Effector CD4-positive, alpha-beta T cell (primary cell): ENCODE results near the gene BEND6.
A peak's percentile ranks its signal among the peaks of the same experiment; 100 is the strongest.

Experiments
- DNase-seq: peaks from one replicate; pipeline ENCODE4 v3.0.0-alpha.2; 2020

BEND6 gene

GRCh38 chr6:56940977-56941376 is 13.9 kb upstream of the BEND6 start:
- no peak for DNase-seq

DNA sequence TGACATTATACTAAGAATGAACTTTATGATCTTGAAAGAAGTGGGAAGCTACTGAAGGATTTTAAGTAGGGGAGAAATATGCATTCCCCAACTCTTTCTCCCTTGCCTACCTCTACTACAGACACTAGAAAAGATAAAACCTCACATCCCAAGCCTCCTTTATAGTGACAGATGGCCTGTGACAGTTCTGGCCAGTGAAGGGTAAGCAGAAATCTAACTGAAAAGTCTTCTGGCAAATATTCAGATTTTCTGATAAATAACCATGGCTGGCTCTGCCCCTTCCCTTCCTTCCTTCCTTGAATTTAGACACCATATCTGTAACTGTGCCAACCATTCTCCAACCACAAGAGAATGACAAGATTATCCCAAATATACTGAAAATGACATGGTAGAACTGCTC is 10.2 kb upstream of the BEND6 start:
- DNase-seq: no peak

GRCh38 chr6:56946368-56946767 is 8.5 kb upstream of the BEND6 start:
- no peak for DNase-seq

- DNase-seq: no peak
These were observed 7.0 kb upstream of the BEND6 start for GRCh38 chr6:56947924-56948323.

DNA sequence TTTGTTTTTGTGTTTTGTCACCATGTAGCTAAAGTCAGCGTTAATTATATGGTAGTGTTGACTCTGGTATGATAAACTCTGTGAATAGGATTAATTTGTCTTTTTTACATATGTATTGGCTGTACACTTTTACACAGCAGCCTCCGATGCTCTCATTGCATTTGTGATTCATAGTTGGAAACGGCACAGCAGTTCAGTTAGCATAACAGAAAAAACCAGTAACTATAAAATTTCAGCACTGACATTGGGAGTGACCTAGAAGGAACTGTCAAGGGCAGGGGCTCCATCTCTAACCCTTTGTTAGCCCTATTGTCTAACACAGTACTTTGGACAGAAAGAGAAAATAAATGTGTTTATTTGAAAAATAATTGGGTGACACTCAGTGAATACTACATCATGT is 5.6 kb upstream of the BEND6 start:
- no peak for DNase-seq

GRCh38 chr6:56949925-56950495 is 4.9 kb upstream of the BEND6 start:
- DNase-seq: no peak

GRCh38 chr6:56951049-56951831 is 3.7 kb upstream of the BEND6 start:
- no peak for DNase-seq

DNA sequence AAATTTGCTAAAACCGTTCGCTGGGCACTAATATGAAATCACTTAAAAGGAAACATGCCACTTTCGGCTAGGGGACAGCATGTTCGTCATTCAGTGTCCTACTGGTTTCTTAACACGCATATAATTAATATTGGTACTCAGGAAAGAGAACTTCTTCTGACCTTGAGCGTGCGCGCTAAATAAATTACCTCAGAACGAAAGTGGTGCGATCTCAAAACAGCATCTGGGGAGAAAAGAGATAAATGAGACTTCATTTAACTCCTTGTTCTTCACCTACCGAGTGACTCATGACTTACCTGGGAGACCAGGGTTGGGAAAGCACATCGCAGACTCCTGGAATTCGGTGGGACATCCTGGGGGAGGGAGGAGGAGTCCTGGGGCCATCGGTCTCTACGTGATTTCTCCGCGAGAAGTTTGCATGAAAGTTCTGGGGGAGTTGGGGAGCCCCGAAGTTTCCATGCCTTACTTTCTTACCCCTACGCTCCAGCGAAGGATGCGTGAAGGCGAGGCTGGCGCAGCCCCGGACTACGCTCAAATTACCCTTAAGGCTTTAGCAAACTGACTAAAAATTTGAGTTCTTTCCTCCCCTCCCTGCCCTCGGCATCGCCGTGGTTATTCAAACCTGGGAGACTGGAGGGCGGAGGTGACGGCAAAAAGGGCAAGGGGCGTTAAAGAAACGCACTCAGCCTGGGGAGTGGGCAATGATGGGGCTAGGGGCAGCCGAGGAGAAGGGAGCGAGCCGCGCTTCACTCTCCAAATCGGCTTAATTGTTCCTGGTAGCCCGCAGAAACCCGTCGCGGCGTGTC is 1.1 kb upstream of the BEND6 start:
- no peak for DNase-seq

GRCh38 chr6:56955171-56956155 is 556 bp downstream of the BEND6 start:
- peak; percentile 2 for DNase-seq

DNA sequence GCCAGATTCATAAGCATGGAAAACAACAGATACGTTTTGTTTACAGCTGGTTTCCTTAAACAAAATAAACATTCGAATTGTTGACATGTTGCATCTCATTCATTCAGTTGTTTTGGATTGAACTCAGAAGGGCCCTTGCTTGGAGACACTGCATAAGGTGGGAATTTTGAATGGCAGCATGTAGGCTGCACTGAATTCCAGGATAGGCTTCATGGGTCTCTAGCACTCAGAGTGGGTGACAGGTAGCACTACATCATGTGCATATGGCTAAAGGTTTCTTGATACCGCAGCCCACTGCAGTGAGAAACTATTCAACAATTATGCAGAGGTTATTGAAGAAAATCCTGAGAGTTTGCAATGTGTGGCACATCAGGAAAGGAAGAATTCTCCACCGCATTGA is 1.6 kb downstream of the BEND6 start:
- DNase-seq: no peak

DNA sequence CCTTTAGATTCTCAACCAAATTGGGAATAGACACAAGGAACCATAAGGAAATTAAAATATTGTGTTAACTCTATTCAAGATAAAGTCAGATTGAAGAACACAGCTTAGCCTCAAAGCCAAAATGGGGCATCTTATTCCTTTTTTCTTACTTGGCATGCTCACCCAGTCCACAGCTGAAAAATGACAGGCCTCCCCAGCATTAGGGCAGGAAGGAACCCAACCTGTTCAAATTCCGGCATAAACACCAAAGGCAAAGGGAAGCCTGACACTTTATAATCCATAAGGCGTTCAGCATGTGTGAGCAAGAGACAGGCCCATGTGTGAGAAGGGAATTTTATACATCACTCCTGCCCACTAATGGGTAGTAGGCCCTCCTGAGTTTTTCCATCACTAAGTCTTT is 2.9 kb downstream of the BEND6 start:
- no peak for DNase-seq

DNA sequence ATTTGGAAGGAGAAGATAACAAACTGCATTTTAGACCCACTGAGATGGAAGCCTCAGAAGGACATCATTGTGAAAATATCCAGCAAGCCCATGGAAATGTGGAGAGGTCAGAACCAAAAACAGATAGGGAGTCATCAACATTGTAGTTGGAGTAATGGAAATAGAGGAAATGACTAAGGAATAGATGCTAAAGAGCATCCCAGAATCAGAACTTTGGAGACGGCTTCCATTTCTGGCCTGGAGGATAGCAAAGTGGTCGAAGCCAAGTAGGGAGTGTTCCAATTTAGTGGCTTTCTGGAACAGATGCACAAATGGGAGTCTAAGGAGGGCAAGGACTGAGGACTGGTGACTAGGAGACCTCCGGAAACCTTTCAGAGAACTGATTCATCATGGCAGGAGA is 3.6 kb downstream of the BEND6 start:
- DNase-seq: no peak

GRCh38 chr6:56959094-56959493 is 4.2 kb downstream of the BEND6 start:
- DNase-seq: no peak

- DNase-seq: no peak
These were observed 5.0 kb downstream of the BEND6 start for GRCh38 chr6:56959938-56960337.

GRCh38 chr6:56961151-56961550 is 6.2 kb downstream of the BEND6 start:
- DNase-seq: no peak

DNA sequence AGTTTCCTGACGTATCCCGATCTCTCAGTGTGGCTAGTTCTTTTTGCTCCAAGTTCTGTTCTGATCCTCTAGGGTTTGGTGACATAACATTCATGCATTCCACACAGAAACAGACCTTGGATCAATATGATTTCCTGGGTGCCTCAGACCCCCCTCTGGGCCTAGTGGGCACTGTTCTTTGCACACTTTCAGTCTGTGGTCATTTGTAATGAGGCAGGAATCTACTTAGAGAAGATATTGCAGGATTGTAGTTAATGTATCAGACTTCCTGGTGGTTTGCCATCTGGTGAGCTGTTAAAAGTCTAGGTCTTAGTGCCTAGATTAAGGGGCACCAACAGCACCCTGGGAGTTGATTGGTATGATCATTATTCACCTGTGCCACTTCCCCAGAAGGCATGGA is 7.5 kb downstream of the BEND6 start:
- no peak for DNase-seq

- no peak for DNase-seq
These were observed 8.1 kb downstream of the BEND6 start for GRCh38 chr6:56963043-56963442.

DNA sequence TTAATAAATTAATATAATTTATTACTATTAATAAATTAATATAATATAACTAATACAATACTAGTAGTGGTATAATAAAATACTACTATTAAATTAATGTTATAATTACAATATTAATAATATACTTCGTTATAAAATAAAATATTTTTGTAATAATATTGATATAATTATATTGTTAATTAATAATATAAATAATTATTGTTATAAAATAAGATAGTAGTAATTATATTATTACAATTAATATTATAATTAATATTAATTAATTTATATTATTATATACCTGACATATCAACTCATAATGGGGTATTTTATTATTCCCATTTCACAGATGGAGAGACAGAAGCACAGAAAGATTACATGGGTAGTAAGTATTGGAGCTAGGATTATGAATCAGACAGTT is 8.9 kb downstream of the BEND6 start:
- DNase-seq: no peak

DNA sequence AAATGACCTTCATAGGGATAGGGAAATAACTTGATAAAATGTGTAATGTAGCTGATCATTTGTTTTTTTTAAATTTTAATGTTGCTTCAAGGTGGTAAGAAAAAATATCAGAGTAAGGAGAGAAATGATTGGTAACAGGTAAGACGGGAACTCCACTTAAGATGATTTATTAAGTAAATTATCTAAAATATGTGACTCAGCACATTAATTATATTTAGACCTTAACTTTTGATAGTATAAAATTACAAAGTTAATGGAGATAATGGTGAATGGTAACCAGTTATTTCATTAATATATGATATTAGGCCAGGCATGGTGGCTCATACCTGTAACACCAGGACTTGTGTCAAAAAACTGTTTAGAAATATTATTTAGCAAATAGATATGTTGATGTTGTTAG is 10.2 kb downstream of the BEND6 start:
- DNase-seq: no peak

GRCh38 chr6:56970849-56971248 is 15.9 kb downstream of the BEND6 start:
- no peak for DNase-seq

DNA sequence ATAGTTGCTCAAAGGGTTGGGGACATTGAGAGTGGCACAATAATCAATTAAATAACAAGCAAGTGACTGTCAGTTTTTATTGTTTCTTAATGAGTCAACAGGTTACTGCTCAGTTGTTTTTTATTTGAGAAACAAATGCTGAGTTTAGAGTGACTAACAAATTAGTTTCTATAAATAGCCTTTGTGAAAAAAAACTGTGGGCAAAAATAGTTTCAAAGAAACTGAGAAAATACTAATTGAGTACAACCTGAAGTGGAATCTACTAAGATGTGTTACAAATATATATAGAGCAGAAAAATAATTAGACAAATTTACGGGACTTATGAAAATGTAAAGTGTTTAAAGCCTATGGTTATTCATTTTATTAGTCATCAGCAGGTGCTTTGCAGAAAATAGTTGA is 22.3 kb downstream of the BEND6 start:
- DNase-seq: no peak

GRCh38 chr6:56978530-56978929 is 23.6 kb downstream of the BEND6 start:
- DNase-seq: no peak

DNA sequence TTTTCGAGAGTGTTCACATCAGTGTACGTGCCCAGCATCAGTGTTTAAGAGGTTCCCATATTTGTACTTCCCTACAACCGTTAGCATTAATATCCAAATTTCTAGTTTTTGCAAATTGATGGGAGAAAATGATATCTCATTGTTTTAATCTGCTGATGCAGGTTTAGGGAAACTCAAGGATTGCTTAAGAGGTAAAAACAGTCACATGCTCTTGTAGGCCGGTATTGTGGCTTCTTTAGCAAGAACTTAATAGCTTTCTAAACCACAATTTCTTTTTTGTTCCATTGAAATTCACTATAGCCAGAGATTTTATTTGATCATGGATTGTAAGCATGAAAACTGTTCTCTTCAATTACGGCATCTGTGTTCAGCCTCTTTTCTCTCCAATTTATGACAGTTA is 29.5 kb downstream of the BEND6 start:
- DNase-seq: no peak
